Spleen (tissue), 7 donors: ENCODE results near the gene MEGF8.

ENCODE experiments used
- POLR2A ChIP-seq, 3 donors: fragments of 450-650 bp; IDR thresholded peaks; one replicate each; pipeline ENCODE4 v1.5.1; 2017; ENCODE audit warnings: antibody characterized with exemption in 3 of 3, mild to moderate bottlenecking in 1 of 3
- POLR2AphosphoS5 ChIP-seq, 3 donors: sonication (generic); formaldehyde crosslinking; IDR thresholded peaks; one replicate each; pipeline ENCODE4 v1.5.1; 2017; ENCODE audit warnings: antibody characterized with exemption in 3 of 3
- TF ChIP-seq, protein P1 (sequence below), 11 experiments: fragments of 200-600 bp in 7 of 11; fragments of 450-650 bp in 4 of 11; sonication (generic) in 4 of 11; IDR thresholded peaks in 8 of 11; conservative IDR thresholded peaks in 3 of 11; 1 replicate in 7 of 11; 2 replicates in 4 of 11; pipeline versions ENCODE4 v1.4.0 to v1.8.0; 2016 to 2021; ENCODE audit warnings: antibody characterized with exemption in 11 of 11, inconsistent platforms in 4 of 11, mild to moderate bottlenecking in 1 of 11
- donor health status: DM: no; HTN: no; CAD: no; lungs with moderate emphysema.
- donor health status: DM: no; HTN: no; CAD: no.
- donor health status: DM: no; HTN: no; CAD: no.

- TF ChIP-seq, protein P1, sequence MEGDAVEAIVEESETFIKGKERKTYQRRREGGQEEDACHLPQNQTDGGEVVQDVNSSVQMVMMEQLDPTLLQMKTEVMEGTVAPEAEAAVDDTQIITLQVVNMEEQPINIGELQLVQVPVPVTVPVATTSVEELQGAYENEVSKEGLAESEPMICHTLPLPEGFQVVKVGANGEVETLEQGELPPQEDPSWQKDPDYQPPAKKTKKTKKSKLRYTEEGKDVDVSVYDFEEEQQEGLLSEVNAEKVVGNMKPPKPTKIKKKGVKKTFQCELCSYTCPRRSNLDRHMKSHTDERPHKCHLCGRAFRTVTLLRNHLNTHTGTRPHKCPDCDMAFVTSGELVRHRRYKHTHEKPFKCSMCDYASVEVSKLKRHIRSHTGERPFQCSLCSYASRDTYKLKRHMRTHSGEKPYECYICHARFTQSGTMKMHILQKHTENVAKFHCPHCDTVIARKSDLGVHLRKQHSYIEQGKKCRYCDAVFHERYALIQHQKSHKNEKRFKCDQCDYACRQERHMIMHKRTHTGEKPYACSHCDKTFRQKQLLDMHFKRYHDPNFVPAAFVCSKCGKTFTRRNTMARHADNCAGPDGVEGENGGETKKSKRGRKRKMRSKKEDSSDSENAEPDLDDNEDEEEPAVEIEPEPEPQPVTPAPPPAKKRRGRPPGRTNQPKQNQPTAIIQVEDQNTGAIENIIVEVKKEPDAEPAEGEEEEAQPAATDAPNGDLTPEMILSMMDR (IDR thresholded peaks at IDR 0.05 in 8 of 11, conservative IDR thresholded peaks at IDR 0.05 in 3 of 11), result no peak
- TF ChIP-seq POLR2A (IDR thresholded peaks at IDR 0.05) (no peak), POLR2AphosphoS5 (IDR thresholded peaks at IDR 0.05) (no peak)
Measured at GRCh38 chr19:42282819-42283187, 42.6 kb upstream of the MEGF8 start.
